HG02870 (cell line): ENCODE results near the gene PHYHIPL.

ENCODE experiments used
- ATAC-seq: cut with Tn5 transposase; IDR thresholded peaks from one replicate; pipeline ENCODE4 v1.9.1; 2021; ENCODE audit warnings: mild to moderate bottlenecking, moderate library complexity; ENCODE audit not compliant: unreplicated experiment

PHYHIPL gene

GRCh38 chr10:59176241-59177030 is at the start of gene PHYHIPL:
Gene PHYHIPL (plus strand): TSS chr10:59176643. CDS start chr10:59176854, 211 bp downstream.
- ATAC-seq: no peak

GRCh38 chr10:59126991-59127390 is 49.5 kb upstream of the PHYHIPL start:
- ATAC-seq: no peak

GRCh38 chr10:59127991-59128390 is 48.5 kb upstream of the PHYHIPL start:
- no peak for ATAC-seq

GRCh38 chr10:59129867-59130266 is 46.6 kb upstream of the PHYHIPL start:
- no peak for ATAC-seq

- ATAC-seq: no peak
Measured at GRCh38 chr10:59131666-59132065, 44.8 kb upstream of the PHYHIPL start.

GRCh38 chr10:59133841-59134593 is 42.4 kb upstream of the PHYHIPL start:
- ATAC-seq: no peak

- ATAC-seq: no peak
Measured at GRCh38 chr10:59134785-59135184, 41.7 kb upstream of the PHYHIPL start.

- ATAC-seq: no peak
Measured at GRCh38 chr10:59135275-59135674, 41.2 kb upstream of the PHYHIPL start.

- ATAC-seq: no peak
Measured at GRCh38 chr10:59138052-59138451, 38.4 kb upstream of the PHYHIPL start.

GRCh38 chr10:59143544-59143943 is 32.9 kb upstream of the PHYHIPL start:
- no peak for ATAC-seq

GRCh38 chr10:59148701-59149100 is 27.7 kb upstream of the PHYHIPL start:
- ATAC-seq: no peak

- no peak for ATAC-seq
Measured at GRCh38 chr10:59155556-59155955, 20.9 kb upstream of the PHYHIPL start.

- ATAC-seq: no peak
Measured at GRCh38 chr10:59167512-59167911, 8.9 kb upstream of the PHYHIPL start.

GRCh38 chr10:59172567-59172966 is 3.9 kb upstream of the PHYHIPL start:
- no peak for ATAC-seq

- ATAC-seq: no peak
Measured at GRCh38 chr10:59173414-59173813, 3.0 kb upstream of the PHYHIPL start.

GRCh38 chr10:59175538-59176240 is 754 bp upstream of the PHYHIPL start:
- ATAC-seq: no peak

GRCh38 chr10:59177031-59177797 is 771 bp downstream of the PHYHIPL start:
- ATAC-seq: no peak

GRCh38 chr10:59177836-59178235 is 1.4 kb downstream of the PHYHIPL start:
- no peak for ATAC-seq

GRCh38 chr10:59179068-59179467 is 2.6 kb downstream of the PHYHIPL start:
- no peak for ATAC-seq

GRCh38 chr10:59180689-59181270 is 4.3 kb downstream of the PHYHIPL start:
- ATAC-seq: no peak
